Memory B cell (primary cell): ENCODE measurements around the gene VCY1B.
"Not testable (repeated sequence)": the region's sequence is repeated elsewhere in the genome, so short reads cannot be mapped to it uniquely, and the experiment has no call there.

Experiments used
- ATAC-seq: fragments of 150-1000 bp; cut with Tn5 transposase; 2 replicates; pipeline ENCODE4 v1.10.0; 2021; ENCODE audit warnings: low read depth, mild to moderate bottlenecking, moderate library complexity
- DNase-seq, 2 donors: peaks; one replicate each; pipeline ENCODE4 v3.0.0; 2022; ENCODE audit warnings: low spot score in 2 of 2
- H3K27ac Mint-ChIP-seq: one replicate; pipeline ENCODE4 v1.8.0; 2022; ENCODE audit warnings: mild to moderate bottlenecking, moderate library complexity, mixed read lengths
- H3K27me3 Mint-ChIP-seq: one replicate; pipeline ENCODE4 v1.8.0; 2022; ENCODE audit warnings: mixed read lengths
- H3K36me3 Mint-ChIP-seq: one replicate; pipeline ENCODE4 v1.8.0; 2022; ENCODE audit warnings: mild to moderate bottlenecking, mixed read lengths
- H3K4me1 Mint-ChIP-seq: one replicate; pipeline ENCODE4 v1.8.0; 2022; ENCODE audit warnings: mixed read lengths
- H3K4me3 Mint-ChIP-seq: one replicate; pipeline ENCODE4 v1.8.0; 2022; ENCODE audit warnings: mild to moderate bottlenecking, moderate library complexity, mixed read lengths
- H3K9me3 Mint-ChIP-seq: one replicate; pipeline ENCODE4 v1.8.0; 2022; ENCODE audit warnings: mixed read lengths

The VCY1B gene

DNA sequence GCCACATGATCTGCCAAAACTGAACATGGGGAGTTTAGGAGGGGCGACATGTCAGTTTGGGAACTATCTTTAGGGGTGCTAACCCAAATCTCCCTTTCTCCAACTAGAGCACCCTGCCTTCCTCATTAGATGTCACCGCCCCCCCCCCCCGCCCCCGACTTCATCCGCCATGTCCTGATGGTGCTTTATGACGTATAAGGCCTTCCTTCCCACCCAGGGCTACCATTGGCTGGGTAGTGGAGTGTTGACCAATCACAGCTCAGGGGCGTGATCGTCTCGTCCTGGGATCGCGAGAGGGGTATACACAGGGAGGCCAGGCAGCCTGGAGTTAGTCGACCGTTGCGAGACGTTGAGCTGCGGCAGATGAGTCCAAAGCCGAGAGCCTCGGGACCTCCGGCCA is at the start of gene VCY1B:
Gene VCY1B, plus strand, starts transcription at position 301 of the 400 bp plus-strand sequence. Its CDS starts 63 bp downstream, at position 364.
- DNase-seq, H3K4me3 Mint-ChIP-seq, H3K36me3 Mint-ChIP-seq, H3K27me3 Mint-ChIP-seq, H3K27ac Mint-ChIP-seq, H3K4me1 Mint-ChIP-seq, ATAC-seq, H3K9me3 Mint-ChIP-seq: not testable (repeated sequence)

DNA sequence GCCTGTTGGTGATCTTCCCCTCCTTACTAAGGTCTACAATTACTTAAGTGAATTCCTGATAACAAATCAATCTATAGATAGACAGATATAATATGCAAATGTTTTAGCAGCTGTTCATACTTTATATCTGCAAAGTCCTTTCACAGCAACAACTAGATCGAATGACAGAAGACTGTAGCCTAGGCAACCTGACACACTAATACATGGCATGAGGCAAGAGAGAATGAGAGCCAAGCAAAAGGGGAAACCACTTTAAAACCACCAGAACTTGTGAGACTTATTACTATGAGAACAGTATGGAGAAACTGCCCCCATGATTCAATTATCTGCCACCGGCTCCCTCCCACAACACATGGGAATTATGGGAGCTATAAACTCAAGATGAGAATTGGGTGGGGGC is 44.1 kb upstream of the VCY1B start:
- H3K36me3 Mint-ChIP-seq, H3K9me3 Mint-ChIP-seq, H3K4me3 Mint-ChIP-seq, H3K27ac Mint-ChIP-seq, H3K27me3 Mint-ChIP-seq, H3K4me1 Mint-ChIP-seq, DNase-seq, ATAC-seq: not testable (repeated sequence)

DNA sequence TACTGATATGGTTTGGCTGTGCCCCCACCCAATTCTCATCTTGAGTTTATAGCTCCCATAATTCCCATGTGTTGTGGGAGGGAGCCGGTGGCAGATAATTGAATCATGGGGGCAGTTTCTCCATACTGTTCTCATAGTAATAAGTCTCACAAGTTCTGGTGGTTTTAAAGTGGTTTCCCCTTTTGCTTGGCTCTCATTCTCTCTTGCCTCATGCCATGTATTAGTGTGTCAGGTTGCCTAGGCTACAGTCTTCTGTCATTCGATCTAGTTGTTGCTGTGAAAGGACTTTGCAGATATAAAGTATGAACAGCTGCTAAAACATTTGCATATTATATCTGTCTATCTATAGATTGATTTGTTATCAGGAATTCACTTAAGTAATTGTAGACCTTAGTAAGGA is 25.6 kb upstream of the VCY1B start:
- not testable (repeated sequence) for DNase-seq, H3K4me3 Mint-ChIP-seq, ATAC-seq, H3K27me3 Mint-ChIP-seq, H3K36me3 Mint-ChIP-seq, H3K9me3 Mint-ChIP-seq, H3K4me1 Mint-ChIP-seq, H3K27ac Mint-ChIP-seq

DNA sequence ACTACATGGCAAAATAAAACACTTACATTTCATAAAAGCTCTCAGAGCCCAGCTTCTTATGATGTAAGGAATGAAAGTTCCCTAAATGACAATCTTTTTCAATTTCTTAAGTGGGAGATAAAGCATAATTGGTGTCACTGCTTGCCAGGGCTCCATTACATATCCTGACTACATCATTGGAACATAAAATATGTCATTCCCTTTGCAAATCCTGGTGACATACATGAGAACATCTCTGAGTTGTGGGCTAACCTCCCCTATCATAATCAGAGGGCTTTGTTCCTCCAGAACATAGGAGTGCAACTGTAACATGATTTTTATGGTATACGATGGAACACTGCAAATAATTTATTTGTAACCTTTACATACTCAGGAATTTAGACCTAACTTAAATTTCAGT is 29.9 kb downstream of the VCY1B start:
- DNase-seq (no peak), ATAC-seq (no peak)
- Mint-ChIP-seq H3K4me1 (no peaks in the 10 kb centered on the region), H3K36me3 (no peaks in the 10 kb centered on the region), H3K4me3 (no peak overlapping the region), H3K27ac (no peak overlapping the region), H3K9me3 (no peaks in the 10 kb centered on the region), H3K27me3 (no peaks in the 10 kb centered on the region)
